ENCODE measurements around the gene HDHD3.
A peak's percentile ranks its signal among the peaks of the same experiment; 100 is the strongest.

The HDHD3 gene, protein sequence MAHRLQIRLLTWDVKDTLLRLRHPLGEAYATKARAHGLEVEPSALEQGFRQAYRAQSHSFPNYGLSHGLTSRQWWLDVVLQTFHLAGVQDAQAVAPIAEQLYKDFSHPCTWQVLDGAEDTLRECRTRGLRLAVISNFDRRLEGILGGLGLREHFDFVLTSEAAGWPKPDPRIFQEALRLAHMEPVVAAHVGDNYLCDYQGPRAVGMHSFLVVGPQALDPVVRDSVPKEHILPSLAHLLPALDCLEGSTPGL

DNA sequence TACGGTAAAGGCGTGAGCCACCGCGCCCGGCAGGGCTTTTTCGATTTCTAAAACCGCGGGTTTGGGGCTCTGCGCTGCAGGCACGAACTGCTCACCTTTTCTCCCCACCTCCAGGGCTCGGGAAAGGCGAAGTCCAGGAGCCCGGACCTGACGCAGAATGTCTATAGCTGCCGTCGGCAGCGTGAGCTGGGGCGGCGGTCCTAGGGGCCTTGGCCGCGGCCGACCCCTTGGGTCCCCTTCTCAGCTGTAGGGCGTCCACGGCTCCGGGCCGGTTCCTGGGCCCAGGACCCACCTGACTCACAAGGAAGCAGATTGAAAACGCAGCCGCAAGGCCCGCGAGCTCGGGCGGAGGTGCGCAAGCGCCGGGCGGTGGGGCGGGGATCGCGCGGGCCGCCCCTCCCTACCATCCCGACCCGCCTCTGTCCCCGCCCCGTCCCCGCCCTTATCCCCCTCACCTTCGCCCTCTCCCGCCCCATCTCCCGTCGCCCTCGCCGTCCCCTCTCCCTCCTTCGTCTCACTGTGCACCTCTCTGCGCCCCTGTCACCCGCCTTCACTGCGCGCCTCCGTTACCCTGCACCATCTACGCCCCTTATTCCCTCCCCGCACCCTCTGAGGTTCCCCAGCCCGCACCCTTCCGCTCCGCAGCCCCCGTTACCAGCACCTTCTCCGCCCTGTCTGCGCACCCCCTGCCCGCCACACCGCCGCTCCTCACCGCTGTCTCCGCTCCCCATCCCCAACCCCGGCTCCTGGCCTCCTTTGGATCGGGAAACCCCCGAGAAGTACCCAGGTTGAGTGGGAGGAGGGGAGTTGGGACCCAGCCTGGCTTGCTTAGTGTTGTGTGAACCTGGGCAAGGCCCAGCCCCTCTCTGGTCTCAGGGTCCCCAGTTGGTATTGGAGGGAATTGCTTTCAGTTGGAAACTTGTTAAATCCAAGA is at the start of gene HDHD3:
TSS of gene HDHD3 (minus strand) at position 353 of the 934 bp plus-strand sequence. CDS start 2,632 bp downstream, outside the sequence.
- ChIA-PET POLR2A (no interaction called here), CTCF (interaction anchor here (0.9 kb wide), 1 partner anchor 102 kb away, joined by 3 read pairs; no protein-coding TSS in a partner anchor)
- H3K4me3 ChIP-seq (ENCODE audit: low read depth, low read length) = peak within 1 kb of the TSS; percentile 85
- TF ChIP-seq, protein P1, sequence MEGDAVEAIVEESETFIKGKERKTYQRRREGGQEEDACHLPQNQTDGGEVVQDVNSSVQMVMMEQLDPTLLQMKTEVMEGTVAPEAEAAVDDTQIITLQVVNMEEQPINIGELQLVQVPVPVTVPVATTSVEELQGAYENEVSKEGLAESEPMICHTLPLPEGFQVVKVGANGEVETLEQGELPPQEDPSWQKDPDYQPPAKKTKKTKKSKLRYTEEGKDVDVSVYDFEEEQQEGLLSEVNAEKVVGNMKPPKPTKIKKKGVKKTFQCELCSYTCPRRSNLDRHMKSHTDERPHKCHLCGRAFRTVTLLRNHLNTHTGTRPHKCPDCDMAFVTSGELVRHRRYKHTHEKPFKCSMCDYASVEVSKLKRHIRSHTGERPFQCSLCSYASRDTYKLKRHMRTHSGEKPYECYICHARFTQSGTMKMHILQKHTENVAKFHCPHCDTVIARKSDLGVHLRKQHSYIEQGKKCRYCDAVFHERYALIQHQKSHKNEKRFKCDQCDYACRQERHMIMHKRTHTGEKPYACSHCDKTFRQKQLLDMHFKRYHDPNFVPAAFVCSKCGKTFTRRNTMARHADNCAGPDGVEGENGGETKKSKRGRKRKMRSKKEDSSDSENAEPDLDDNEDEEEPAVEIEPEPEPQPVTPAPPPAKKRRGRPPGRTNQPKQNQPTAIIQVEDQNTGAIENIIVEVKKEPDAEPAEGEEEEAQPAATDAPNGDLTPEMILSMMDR (IDR thresholded peaks at IDR 0.05; ENCODE audit: insufficient read depth, low read length, missing control alignments) = no peak
- no peak for DNase-seq (ENCODE audit: low read depth, low spot score)

DNA sequence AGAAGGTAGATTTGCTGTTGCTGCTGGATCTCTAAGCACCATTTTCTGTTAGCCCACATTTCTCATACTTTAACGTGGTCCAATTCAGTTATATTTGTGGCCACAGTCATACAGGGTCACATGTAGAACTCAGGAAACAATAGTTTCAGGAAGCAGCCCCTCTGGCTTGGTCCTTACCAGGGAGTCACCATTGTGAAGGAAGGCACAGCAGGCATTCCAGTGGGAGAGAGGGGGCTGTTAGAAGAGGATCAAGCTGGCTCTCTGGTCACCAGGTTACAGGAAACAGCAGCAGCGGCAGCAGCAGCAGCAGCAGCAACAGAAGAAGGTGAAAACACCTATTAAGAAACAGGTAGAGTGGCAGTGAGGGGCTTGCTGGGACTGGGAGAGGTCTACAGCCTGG is 48.3 kb upstream of the HDHD3 start:
- TF ChIP-seq, protein P1 (IDR thresholded peaks at IDR 0.05; ENCODE audit: insufficient read depth, low read length, missing control alignments) = no peak
- no peak for DNase-seq (ENCODE audit: low read depth, low spot score)
- CTCF ChIA-PET = interaction anchor here (0.7 to 2.1 kb wide), 3 partner anchors 20 to 230 kb away, joined by 3 to 8 read pairs (median 4); no protein-coding TSS in a partner anchor
- no peak overlapping the region for H3K4me3 ChIP-seq (ENCODE audit: low read depth, low read length)
- POLR2A ChIA-PET = no interaction called here

DNA sequence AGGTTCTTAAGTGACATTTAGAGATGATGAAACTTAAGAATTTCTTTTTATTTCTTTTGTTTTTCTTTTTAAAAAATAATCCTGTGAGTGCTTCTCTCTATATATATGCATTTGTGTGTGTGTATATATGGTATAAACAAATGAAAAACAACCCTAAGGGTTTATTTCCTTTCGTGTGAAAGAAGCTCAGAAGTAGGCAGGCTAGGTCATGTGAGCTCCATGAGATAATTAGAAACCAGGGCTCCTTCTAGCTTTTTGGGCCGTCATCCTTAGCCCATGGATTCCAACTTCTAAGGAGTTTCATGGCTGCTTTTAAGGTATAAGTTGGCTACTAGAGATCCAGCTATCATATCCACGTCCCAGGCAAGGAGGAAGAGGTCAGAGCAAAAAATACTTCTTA is 44.9 kb upstream of the HDHD3 start:
- TF ChIP-seq, protein P1 (IDR thresholded peaks at IDR 0.05; ENCODE audit: insufficient read depth, low read length, missing control alignments) = no peak
- H3K4me3 ChIP-seq (ENCODE audit: low read depth, low read length) = no peak overlapping the region
- ChIA-PET POLR2A (no interaction called here), CTCF (interaction anchor here (1.1 to 2.4 kb wide), 4 partner anchors 9 to 234 kb away, joined by 3 to 7 read pairs (median 6); no protein-coding TSS in a partner anchor)
- DNase-seq (ENCODE audit: low read depth, low spot score) = no peak

DNA sequence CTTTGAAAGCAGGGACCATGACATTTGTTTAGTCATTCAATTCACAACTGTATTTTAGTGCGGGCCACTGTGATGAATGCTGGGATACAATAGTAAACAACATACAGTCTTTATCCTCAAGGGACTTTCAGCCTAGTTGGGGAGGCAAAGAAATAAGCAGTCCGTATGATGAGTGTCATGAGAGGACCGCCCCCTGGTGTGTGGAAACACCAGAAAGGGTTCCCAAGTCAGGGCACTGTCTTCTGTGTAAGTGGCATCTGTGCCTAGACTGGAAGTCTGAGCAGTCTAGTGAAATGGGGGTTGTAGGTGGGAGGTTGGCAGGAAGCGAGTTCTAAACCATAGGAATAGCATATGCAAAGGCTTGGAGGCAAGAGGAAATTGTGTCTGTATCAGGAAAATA is 40.6 kb upstream of the HDHD3 start:
- ChIA-PET CTCF (interaction anchor here (1.0 kb wide), 1 partner anchor 10 kb away, joined by 5 read pairs; no protein-coding TSS in a partner anchor), POLR2A (no interaction called here)
- H3K4me3 ChIP-seq (ENCODE audit: low read depth, low read length) = no peak overlapping the region
- TF ChIP-seq, protein P1 (IDR thresholded peaks at IDR 0.05; ENCODE audit: insufficient read depth, low read length, missing control alignments) = no peak
- DNase-seq (ENCODE audit: low read depth, low spot score) = no peak

DNA sequence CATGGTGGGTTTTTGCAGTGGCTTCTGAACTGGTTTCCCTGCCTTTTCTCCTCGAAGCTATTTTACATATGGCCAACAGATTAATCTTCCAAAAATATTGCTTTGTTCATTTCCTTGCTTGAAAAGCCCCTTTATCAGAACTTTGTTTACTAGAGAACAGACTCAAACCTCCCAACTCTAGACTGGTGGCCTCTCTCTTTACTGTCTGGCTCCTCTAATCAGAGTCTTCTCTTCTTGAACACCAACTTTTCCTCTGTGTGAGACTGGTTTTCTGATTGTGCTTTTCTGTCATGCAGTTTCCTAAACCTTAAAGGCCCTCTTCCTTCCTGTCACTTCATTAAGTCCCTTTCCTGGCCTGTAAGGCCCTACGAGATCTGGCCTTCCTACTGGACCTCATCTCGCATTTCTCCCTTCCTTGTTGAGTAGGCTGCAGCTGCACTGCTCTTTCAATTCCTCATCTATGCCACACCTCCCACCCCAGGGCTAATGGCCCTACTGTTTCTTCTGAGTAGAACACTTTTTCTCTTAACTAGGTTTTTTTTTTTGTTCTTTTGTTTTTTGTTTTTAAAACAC is 39.4 kb upstream of the HDHD3 start:
- CTCF ChIA-PET = interaction anchor here (1.0 kb wide), 1 partner anchor 8 kb away, joined by 5 read pairs; no protein-coding TSS in a partner anchor
- TF ChIP-seq, protein P1 (IDR thresholded peaks at IDR 0.05; ENCODE audit: insufficient read depth, low read length, missing control alignments) = no peak
- H3K4me3 ChIP-seq (ENCODE audit: low read depth, low read length) = no peak overlapping the region
- DNase-seq (ENCODE audit: low read depth, low spot score) = no peak
- POLR2A ChIA-PET = no interaction called here

Measured in AG04449 (cell line).